SK-N-SH treated with all-trans-retinoic acid at 6 μM for 48 hours (cell line): ENCODE measurements around the gene MUC5AC.

Source experiments
- BACH2 ChIP-seq: fragments of 250-450 bp; sonication (Bioruptor Pico); IDR thresholded peaks from 2 replicates; pipeline ENCODE4 v1.9.0; 2021; ENCODE audit warnings: mild to moderate bottlenecking, borderline replicate concordance
- ISL1 ChIP-seq: fragments of 250-450 bp; sonication (Bioruptor Pico); IDR thresholded peaks from 2 replicates; pipeline ENCODE4 v2.1.2; 2022; ENCODE audit warnings: mild to moderate bottlenecking, moderate library complexity
- RARB ChIP-seq: fragments of 250-450 bp; sonication (Bioruptor Pico); IDR thresholded peaks from 2 replicates; pipeline ENCODE4 v1.8.0; 2021; ENCODE audit warnings: mild to moderate bottlenecking, moderate library complexity
- TF ChIP-seq, protein P1 (sequence below): fragments of 250-450 bp; sonication (Bioruptor Pico); IDR thresholded peaks from 2 replicates; pipeline ENCODE4 v1.8.0; 2020; ENCODE audit warnings: mild to moderate bottlenecking, moderate library complexity, borderline replicate concordance
- TF ChIP-seq, protein P2 (sequence below): fragments of 250-450 bp; sonication (Bioruptor Pico); IDR thresholded peaks from 2 replicates; pipeline ENCODE4 v1.5.1; 2020; ENCODE audit warnings: low read depth, mild to moderate bottlenecking, moderate library complexity

DNA sequence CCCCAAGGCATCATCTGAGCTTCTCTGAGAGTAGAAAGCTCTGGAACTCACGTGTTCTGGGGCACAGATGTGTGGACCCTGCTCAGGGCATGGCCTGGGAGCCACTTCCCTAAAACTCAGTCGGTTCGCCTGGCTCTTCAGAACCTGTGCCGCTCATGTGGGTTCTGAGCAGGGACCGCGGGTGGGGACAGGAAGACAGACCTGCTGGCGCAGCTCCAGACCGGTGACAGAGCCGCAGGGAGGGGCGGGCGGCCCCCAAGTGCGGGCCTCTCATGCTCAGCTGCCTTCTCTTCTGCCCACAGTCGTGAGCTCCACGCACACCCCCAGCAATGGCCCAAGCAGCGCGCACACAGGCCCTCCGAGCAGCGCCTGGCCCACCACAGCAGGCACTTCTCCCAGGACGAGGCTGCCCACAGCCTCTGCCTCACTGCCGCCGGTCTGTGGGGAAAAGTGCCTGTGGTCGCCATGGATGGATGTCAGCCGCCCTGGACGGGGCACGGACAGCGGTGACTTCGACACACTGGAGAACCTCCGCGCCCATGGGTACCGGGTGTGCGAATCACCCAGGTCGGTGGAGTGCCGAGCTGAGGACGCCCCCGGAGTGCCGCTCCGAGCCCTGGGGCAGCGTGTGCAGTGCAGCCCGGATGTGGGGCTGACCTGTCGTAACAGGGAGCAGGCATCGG is 24.2 kb downstream of the MUC5AC start:
- TF ChIP-seq RARB (no peak), BACH2 (CRISPR knock-in tag) (no peak), ISL1 (CRISPR knock-in tag) (no peak)
- TF ChIP-seq, protein P1, sequence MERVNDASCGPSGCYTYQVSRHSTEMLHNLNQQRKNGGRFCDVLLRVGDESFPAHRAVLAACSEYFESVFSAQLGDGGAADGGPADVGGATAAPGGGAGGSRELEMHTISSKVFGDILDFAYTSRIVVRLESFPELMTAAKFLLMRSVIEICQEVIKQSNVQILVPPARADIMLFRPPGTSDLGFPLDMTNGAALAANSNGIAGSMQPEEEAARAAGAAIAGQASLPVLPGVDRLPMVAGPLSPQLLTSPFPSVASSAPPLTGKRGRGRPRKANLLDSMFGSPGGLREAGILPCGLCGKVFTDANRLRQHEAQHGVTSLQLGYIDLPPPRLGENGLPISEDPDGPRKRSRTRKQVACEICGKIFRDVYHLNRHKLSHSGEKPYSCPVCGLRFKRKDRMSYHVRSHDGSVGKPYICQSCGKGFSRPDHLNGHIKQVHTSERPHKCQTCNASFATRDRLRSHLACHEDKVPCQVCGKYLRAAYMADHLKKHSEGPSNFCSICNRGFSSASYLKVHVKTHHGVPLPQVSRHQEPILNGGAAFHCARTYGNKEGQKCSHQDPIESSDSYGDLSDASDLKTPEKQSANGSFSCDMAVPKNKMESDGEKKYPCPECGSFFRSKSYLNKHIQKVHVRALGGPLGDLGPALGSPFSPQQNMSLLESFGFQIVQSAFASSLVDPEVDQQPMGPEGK (CRISPR knock-in tag), result no peak
- TF ChIP-seq, protein P2, sequence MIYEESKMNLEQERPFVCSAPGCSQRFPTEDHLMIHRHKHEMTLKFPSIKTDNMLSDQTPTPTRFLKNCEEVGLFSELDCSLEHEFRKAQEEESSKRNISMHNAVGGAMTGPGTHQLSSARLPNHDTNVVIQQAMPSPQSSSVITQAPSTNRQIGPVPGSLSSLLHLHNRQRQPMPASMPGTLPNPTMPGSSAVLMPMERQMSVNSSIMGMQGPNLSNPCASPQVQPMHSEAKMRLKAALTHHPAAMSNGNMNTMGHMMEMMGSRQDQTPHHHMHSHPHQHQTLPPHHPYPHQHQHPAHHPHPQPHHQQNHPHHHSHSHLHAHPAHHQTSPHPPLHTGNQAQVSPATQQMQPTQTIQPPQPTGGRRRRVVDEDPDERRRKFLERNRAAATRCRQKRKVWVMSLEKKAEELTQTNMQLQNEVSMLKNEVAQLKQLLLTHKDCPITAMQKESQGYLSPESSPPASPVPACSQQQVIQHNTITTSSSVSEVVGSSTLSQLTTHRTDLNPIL (CRISPR knock-in tag), result no peak
